ENCODE data around the gene CHRNA4.

Gene CHRNA4

DNA sequence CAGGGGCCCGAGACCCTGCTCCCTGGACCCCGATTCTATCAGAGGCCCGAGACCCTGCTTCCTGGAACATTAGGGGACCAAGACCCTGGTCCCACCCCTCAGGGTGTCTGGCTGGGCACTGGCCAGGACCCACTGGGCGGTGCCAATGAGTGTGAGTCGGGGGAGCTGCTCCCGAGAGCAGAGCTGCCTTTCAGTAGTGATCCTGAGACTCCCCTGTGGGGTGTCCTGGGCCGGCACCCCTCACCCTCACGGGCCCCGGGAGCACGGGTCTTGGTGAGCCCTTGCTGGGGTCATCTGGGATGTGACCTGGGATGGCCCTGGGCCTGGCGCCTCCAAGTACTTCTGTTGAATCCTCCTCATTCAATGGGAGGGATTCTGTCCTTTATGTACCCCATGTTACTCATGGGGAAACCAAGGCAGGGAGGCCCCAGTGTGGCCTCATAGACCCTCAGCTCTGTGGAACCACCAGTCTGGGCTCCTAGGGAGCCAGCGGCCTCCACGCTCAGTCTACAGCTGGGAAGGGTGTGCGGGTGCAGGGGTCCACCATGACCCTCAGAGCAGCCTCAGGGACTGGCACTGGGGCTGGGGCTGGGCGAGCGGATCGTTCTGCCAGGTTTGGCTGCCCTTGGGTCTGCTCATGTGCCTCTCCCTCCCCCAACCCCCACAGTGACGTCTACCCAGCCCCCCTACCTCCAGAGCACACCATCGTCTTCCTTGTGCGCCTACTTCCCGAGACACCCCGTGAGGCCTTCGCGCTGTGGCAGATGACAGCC, 42.6 kb downstream of the CHRNA4 start:
- DNase-seq: no peak

DNA sequence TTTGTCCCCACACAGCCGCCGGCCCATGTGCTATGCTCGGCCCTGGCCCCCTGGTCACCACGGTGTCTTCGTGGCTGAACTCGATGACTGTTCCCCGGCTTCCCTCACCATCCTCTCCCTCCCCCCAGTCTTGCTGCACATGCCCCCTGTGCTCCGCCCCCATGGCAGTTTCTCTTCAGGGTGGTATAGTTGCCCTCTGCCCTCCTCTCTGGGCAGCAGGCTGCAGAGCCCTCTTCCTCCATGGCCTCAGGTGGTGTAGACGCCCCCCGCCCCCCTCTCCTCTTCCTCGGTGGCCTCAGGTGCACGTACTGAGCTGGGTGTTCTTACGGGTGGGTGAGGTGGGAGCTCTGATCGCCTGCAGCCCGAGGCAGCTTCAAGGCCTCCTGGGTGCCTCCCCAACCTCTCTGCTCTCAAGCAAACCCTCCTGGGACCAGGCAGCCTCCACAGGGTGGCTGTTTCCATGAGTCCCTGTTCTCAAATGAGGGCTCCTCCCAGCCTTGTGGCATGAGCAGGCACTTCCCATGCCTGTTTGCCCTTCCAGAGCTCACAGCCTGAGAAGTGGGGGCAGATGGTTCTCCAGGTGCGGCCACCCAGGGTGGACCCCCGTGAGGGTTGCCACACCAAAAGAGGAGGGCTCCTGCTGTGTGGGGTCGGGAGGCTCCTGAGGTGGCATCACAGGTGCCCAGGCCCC, 43.4 kb downstream of the CHRNA4 start:
- DNase-seq: no peak

DNA sequence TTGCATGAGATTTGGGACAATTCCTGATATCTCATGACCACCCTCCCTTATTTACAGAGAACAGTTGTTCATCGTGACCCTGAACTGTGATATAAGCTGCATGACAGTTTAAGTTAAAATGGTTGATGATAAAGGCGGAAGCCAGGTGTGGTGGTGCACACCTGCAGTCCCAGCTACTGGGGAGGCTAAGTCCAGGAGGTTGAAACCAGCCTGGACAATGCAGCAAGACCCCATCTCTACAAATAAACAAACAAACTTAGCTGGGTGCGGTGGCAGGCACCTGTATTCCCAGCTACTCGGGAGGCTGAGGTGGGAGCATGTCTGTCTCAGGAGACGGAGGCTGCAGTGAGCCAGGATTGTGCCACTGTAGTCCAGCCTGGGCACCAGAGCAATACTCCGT, 44.1 kb downstream of the CHRNA4 start:
- no peak for DNase-seq

DNA sequence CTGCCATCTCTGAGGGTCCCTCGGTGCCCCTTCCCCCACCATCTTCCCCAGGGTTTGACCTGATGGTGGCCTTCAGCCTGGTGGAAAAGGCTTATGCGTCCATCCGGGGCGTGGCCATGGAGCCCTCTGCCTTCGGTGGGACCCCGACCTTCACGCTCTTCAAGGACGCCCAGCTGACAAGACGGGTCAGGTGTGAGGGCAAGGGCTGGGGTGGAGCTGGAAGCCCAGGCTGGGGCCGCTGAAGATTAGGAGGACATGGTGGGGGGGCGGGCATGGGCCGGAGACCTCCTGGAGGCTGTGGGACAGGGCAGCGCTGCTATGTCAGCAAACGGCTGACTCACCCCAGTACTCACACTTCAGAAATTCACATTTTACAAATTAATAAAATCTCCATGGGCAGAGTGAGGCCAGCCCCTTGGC, 44.6 kb downstream of the CHRNA4 start:
- DNase-seq: no peak

DNA sequence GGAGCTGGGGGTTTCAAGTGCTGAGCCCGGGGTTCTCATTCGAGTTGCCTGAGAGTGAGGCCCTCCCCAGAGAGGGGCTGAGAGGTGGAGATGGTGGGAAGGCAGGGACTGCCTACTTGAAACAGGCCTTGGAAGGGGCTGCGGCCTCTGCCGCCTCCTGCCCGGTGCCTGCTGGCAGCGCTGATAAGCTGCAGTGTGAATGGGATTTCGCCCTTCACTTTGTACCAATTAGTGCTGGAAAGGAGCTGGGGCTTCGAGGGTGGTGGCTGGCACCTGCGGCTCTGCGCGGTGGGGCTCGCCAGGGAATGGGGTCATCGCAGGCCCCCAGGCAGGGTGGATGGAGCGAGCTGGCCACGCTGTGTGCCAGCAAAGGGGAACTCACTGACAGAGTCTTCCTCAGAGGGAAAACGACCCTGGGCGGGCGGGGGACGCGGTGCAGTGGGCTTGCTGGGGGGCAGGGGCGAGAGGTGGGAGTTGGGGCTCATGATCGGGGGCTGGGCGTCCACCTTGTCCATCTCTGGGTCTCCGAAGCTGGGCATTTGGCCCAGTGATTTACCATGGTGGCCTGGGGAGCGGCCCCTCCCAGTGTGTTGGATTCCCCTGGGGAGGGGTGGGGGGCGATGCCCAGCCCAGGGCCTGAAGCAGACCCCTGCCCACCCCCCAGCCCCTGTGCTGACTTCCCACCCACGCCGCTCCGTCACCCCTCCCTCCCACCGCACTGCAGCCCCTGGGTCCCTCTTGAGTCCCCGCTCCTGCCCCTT, 45.2 kb downstream of the CHRNA4 start:
- no peak for DNase-seq

DNA sequence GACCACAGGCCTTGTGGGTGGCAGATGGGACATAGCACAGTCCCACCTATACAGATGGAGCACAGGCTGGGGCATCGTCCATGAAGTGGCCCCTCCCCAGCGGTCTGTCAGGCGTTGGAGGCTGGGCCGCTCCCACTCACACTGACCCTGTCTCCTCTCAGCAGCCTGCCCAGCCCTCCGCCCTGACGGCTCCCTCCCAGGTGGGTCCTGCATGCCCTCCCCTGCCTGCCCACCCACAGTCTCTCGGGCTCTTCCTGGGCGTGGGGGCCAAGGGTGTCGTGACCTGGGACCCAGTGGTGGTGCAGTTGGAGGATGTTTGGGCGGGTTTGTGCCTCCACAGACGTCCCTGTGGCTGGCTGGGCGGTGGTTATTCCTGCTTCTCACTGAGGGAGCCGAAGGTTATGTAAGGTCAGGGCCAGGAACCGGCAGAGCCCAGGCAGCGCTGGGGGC, 45.9 kb downstream of the CHRNA4 start:
- no peak for DNase-seq

DNA sequence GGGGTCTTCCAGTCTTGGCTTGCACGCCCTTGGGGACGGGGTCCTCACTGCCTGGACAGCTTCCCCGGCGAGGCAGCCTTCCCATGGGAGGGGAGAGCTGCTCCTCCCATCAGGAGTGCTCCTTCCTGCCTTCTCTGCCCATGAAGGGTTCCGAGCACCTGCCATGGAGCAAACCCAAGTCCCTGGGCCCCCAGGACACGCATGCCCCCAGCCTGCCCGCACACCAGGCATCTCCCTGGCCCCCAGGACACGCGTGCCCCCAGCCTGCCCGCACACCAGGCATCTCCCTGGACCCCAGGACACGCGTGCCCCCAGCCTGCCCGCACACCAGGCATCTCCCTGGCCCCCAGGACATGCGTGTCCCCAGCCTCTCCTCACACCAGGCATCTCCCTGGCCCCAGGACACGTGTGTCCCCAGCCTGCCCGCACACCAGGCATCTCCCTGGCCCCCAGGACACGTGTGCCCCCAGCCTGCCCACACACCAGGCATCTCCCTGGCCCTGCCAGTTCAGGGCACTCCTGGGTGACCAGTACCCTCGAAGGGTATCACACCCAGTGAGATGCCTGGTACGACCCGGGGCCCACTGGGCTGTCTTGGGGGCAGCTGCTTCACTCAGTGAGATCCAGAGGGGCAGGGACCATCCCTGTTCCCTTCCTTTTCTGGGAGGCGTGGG, 46.4 kb downstream of the CHRNA4 start:
- no peak for DNase-seq

DNA sequence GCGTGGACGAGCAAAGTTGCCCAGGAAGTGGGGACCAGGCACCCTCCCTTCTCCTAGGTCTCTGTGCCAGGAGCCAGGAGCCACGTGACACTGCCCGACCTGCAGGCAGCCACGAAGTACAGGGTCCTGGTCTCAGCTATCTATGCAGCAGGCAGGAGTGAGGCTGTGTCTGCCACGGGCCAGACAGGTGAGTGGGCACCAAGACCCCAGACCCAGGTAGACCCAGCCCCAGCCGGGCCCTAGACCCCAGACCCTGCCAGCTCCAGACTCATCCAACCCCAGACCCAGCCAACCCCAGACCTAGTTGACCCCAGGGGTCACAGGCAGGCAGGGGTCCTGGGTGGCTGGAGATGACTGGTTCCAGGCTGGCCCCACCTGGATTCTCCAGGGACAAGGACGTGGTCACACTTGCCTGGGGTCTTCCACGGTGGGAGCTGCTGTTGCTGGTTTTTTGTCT, 47.1 kb downstream of the CHRNA4 start:
- DNase-seq: no peak

DNA sequence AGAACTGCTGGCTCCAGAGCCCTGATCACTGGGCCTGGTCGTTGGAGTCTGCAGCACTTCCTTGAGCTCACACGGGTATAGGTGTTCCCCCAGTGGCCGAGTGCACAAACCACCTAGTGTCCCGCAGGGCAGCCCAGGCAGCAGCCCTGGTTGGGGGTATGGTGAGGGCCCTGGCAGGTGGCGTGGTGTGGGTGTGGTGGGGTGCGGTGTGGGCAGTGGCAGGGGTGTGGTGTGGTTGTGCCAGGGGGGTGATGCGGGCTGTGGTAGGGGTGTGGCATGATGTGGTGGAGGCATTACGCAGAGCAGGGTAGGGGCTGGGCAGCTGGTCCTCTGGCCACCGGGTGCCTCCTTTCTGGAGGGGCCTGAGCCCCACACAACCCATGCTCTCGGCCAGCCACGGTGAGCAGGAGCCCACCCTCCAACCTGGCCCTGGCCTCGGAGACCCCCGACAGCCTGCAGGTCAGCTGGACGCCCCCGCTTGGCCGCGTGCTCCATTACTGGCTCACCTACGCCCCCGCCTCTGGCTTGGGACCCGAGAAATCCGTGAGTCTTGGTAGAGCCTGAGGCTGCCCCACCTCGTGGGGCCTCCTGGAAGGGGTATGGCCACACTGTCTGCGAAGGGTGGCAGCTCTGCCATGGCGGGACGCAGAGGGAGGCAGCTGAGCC, 47.7 kb downstream of the CHRNA4 start:
- no peak for DNase-seq

DNA sequence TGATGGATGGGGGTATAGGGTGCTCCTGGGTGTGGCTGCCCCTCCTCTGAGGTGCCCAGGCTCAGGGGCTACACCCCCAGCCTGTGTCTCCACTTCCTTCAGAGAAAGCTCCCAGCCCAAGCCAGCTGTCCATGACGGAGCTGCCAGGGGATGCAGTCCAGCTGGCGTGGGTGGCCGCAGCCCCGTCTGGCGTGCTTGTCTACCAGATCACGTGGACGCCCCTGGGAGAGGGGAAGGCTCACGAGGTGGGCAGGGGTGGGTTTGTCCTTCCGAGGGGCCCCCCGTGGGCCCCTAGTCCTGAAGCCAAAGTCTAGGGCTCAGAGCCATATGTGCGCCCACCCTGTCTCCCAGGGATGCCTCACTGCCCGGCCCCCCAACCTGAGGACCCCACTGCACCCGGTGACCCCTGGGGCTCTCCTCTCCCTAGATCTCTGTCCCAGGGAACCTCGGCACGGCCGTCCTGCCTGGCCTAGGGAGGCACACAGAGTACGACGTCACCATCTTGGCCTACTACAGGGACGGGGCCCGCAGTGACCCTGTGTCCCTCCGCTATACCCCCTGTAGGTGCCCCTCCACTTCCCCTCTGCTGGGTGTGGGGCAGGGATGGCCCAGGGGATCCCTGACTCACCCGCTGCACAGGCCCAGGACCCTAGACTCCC, 48.3 kb downstream of the CHRNA4 start:
- no peak for DNase-seq

DNA sequence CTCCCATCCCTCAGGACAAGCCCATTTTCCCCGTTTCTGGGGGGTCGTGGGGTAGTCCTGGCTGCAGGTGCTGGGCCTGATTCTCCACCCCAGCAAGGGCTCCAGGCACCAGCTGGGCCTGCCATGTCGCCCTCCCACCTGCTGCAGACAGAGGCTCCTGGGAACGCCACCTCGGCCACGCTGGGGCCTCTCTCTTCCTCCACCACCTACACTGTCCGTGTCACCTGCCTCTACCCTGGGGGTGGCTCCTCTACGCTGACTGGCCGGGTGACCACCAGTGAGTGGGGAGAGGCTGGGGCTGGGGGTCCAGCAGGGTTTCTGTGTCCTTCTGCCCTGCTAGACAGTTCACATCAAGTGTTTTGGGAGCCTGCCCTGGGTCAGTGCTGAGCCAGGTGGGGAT, 48.9 kb downstream of the CHRNA4 start:
- no peak for DNase-seq

DNA sequence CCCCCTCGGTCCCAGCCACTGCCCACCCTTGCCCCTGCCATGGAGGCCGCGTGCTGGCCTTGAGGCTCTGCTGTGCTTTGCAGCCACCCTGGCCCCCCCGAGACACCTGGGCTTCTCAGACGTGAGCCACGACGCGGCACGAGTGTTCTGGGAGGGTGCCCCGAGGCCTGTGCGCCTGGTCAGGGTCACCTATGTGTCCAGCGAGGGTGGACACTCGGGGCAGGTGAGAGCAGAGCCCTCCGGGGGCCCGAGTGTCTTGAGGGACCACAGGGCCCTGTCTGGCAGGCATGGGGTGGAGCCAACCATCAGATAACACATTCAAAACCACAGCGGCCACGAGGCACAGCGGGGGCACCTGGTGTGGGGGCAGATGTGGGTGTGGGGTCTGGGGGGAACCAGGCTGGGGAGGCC, 49.3 kb downstream of the CHRNA4 start:
- no peak for DNase-seq

DNA sequence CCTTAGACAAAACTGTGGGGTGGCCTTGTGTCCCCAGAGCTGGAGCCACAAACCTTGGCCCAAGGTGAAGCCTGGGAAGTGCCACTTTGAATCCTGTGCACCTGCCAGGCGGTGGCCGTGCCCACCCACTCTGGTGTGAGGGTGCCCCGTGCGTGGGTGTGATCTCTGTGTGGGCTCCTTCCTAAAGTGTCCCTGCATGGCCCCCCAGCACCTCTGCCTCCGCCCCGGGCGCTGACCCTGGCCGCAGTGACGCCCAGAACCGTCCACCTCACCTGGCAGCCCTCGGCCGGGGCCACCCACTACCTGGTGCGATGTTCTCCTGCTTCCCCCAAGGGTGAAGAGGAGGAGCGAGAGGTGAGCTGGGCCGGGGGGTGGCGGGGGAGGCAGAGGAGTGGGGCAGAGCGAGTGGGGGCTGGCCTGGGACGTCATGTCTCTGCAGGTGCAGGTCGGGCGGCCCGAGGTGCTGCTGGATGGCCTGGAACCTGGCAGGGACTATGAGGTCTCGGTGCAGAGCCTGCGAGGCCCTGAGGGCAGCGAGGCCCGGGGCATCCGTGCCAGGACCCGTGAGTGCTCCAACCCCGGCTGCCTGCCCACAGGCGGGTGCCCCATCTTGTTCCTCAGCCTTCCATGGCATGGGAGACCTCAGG, 49.8 kb downstream of the CHRNA4 start:
- no peak for DNase-seq

DNA sequence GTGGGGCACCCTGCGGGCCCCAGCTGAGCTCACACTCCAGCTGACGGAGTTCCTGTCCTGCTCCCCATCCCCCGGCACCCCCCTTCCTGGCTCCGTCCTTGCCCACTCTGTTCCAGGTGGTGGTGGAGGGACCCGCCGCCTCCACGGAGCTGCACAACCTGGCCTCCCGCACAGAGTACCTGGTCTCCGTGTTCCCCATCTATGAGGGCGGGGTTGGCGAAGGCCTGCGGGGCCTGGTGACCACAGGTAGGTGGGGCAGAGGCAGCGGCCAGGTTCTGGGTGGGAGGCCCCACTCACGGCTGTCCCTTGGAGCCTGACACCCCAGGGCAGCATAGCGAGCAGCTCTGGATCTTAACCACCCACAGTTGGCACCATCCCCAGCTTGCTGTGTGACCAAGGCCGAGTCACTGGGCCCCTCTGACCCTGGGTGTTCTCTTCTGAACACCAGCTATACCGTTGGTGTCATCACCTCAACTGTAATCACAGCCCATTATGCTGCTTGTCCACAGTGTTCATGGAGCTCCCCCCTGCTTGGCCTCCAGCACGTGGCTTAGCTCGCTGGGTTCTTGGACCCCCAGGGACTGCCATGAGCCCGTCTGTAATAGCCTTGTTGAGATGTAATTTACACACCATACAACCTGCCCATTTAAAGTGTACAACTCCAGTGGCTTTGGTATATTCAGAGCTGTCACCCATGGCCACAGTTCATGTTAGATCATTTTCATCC, 50.7 kb downstream of the CHRNA4 start:
- DNase-seq: no peak

DNA sequence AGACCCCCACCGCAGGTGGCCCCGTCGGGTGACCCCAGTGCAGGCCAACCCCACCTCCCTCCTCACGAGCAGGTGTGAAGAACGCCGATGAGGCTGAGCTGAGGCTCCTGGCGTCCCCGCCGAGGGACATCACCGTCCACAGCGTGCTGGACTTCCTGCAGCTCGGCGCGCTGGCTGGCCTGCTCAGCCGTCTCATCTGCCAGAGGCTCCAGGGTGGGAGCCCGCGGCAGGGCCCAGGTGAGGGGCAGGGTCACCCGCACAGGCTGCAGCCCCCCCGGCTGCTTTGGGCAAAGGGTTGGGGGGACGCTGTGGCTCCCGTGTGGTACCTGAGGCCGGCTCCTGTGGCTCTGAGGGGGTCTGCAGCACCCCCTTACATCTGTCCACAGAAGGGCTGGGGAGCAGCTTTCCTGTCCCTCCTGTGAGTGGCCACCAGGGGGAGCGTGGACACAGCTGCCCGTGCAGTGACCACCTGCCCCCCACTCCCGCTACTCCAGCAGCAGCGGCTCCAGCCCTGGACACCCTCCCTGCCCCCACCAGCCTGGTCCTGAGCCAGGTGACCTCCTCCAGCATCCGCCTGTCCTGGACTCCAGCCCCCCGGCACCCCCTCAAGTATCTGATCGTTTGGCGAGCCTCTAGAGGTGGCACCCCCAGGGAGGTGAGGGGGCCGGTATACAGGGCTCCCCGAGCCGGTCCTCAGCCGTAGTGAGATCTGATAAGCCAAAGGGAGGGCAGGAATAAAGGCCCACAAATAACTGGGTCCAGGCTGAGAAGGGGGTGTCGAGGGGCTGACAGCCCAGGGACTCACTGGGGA, 51.7 kb downstream of the CHRNA4 start:
- no peak for DNase-seq

DNA sequence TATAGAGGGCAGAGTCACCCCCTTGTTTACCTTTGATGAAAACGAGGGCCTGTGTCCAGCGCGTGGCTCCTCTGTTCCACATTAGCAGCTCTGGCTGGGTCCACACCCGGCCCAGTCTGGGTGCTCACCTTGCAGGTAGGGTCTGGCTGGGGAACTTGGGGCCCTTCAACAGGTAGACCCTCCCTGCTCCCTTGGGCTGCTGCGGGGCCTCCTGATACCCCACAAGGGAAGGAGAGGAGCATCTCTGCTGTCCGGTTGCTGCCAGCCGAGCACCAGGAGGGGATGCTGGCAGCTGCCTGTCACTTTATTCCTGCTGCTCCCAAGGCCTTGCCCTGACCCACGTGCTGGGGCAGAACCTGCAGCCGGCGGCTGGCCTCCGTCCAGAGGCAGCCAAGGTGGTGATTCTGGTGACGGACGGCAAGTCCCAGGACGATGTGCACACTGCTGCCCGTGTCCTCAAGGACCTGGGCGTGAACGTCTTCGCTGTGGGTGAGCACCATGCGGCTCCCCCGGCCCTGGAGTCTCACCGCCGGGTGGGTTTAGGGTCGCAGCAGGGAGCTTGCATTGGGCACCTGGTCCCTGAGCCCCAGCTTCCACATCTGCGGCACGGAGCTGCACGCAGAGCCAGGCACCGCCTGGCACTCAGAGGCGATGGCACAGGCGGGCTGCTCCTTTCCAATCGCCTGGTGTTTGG, 52.8 kb downstream of the CHRNA4 start:
- DNase-seq: no peak

DNA sequence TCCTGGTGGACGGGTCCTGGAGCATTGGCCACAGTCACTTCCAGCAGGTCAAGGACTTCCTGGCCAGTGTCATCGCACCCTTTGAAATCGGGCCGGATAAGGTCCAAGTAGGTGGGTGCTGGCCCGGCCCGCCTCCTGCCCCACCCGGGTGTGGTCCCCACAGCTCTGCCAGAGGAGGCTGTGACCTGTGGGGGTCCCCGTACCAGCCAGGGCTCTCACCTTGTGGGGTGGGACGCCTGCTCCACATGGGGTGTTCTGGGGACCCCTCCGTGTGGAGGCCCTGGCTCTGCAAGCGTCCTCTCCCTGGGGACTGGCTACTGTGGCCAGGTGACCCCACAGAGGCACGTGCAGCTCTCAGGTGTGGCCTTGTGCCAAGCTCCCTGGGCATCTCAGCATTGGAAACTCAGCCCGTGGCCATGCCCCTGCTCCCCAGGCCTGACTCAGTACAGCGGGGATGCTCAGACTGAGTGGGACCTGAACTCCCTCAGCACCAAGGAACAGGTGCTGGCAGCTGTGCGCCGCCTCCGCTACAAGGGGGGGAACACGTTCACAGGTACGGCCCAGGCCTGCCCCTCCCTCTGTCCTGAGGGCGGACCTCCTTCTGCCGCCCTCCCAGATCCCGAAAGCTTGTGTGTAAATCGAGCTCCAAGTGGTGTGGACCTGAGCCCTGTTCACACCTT, 53.5 kb downstream of the CHRNA4 start:
- no peak for DNase-seq
